HG03571 (cell line): ENCODE data around the gene RUBCN.
"Not testable (repeated sequence)": the region's sequence is repeated elsewhere in the genome, so short reads cannot be mapped to it uniquely, and the experiment has no call there.

Experiments
- ATAC-seq: cut with Tn5 transposase; IDR thresholded peaks from one replicate; pipeline ENCODE4 v1.9.1; 2021; ENCODE audit not compliant: unreplicated experiment

Gene RUBCN

GRCh38 chr3:197736010-197736490, 654 bp downstream of the RUBCN start:
- no peak for ATAC-seq

DNA sequence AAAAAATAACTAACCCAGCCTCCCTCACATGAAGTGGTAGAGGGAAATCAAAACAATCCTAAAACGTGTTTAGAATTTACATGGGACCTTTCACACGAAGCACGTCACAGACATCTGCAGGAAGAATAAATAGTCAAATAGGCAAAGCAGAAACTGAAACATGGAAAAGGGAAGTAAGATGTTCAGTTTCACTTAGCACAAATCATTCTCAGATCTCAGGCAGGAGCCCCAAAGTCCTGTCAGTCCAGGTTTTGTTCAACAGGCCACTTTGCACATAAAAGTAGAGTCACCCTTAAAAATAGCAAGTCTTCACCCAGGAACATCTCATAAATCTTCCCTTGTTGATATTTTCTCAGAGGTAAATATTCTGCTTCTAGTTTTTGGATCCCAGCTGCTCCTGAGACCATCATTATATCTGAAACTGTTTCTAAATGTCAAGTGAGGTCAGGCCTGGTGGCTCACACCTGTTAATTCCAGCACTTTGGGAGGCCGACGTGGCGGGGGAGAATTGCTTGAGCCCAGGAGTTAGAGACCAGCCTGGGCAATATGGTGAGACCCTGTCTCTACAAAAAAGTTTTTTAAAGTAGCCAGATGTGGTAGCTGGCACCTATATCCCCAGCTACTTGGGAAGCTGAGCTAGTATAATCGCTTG, 1.9 kb downstream of the RUBCN start:
- ATAC-seq, result peak; percentile 39

DNA sequence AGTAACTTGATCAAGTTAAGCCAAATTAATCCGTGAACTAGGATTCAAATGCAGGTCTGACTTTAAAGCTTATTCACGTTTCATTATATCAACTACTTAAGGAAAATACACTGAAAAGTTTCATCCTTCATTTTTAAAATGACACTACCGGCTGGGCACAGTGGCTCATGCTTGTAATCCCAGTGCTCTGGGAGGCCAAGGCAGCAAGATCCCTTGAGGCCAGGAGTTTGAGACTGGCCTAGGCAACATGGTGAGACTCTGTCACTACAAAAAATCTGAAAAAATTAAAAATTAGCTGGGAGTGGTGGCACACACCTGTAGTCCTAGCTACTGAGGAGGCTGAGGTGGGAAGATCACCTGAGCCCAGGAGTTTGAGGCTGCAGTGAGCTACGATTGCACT, 3.7 kb downstream of the RUBCN start:
- no peak for ATAC-seq

DNA sequence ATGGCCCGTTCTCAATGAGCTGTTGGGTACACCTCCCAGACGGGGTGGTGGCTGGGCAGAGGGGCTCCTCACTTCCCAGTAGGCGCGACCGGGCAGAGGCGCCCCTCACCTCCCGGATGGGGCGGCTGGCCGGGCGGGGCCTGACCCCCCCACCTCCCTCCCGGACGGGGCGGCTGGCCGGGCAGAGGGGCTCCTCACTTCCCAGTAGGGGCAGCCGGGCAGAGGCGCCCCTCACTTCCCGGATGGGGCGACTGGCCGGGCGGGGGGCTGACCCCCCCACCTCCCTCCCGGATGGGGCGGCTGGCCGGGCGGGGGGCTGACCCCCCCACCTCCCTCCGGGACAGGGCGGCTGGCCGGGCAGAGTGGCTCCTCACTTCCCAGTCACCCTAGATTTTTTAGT, 5.2 kb downstream of the RUBCN start:
- not testable (repeated sequence) for ATAC-seq

GRCh38 chr3:197730770-197731169, 5.9 kb downstream of the RUBCN start:
- ATAC-seq, result not testable (repeated sequence)

- no peak for ATAC-seq
These were observed 6.5 kb downstream of the RUBCN start for GRCh38 chr3:197730200-197730599.

DNA sequence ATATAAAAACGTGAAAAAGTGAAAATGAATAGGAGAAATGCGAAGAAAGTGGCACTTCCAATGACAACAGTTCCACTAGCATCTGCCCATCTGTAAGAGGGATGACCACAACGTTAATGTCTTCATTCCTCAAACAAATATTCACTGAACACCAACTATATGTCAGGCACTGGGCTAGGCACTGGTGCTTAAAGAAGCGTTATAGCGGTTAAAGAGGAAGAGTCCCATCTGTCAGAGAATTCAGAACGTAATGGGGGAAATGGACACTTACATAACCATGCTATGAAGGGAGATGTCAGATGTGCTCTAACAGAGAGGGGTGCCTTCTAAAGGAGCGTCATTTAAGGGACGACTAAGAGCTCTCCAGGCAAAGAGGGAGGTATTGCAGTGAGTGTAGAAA, 8.2 kb downstream of the RUBCN start:
- no peak for ATAC-seq

- not testable (repeated sequence) for ATAC-seq
These were observed 8.8 kb downstream of the RUBCN start for GRCh38 chr3:197727878-197728277.

DNA sequence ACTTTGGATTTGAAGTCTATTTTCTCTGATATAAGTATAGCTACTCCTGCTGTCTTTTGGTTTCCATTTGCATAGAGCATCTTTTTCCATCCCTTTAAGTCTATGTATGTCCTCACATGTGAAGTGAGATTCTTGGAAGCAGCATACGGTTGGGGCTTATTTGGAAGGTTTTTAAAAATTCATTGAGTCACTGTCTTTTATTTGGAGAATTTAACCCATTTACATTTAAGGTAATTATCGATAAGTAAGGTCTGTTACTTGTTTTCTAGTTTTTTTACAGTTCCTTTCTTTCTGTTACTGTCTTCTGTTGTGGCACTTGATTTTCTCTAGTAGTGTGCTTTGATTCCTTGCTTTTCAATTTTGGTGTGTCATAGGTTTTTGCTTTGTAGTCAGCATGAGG, 14.0 kb downstream of the RUBCN start:
- ATAC-seq, result no peak

GRCh38 chr3:197720694-197721093, 16.0 kb downstream of the RUBCN start:
- ATAC-seq, result no peak

DNA sequence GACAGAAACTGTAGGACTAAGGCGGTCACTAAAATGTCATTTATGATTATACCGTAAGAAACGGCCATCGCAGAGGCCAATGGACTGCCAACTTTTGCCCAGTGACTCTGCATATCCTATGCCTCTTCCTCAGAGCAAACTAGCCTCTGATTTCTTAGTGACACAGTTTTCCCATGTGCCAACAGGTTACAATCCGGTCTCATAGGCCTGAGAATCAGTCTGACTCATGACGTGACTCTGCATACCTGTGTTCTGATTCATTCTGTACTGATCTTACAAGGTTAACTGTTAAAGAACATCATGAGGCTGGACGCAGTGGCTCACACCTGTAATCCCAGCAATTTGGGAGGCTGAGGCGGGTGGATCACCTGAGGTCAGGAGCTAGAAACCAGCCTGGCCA, 17.8 kb downstream of the RUBCN start:
- ATAC-seq, result no peak

DNA sequence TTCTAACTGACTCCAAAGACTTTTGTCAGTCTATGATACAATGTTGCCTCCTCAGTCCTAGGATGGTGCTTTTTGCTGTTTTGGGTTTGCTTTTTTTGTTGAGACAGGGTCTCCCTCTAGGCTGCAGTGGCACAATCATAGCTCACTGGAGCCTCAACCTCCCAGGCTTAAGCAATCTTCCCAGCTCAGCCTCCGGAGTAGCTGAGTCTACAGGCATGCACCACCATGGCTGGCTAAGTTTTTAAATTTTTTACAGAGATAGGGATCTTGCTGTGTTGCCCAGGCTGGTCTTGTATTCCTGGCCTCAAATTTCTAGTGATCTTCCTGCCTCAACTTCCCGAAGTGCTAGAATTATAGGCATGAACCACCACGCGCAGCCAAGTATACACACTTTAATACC, 22.5 kb downstream of the RUBCN start:
- no peak for ATAC-seq

DNA sequence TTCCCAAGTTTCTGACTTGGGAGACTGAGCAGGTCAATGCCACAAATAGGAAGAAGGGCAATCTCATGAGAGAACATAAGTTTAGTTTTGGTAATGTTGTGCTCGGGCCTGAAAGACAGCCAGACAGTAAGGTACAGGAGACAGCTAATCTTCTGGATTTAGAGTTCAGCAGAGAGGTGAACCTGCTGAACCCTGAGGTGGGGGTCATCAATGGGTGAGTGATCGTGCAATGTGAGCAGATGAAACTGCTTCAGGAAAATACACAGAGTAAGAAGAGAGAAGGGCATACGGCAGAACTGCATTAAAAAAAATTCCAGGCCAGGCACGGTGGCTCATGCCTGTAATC, 23.3 kb downstream of the RUBCN start:
- ATAC-seq, result no peak

DNA sequence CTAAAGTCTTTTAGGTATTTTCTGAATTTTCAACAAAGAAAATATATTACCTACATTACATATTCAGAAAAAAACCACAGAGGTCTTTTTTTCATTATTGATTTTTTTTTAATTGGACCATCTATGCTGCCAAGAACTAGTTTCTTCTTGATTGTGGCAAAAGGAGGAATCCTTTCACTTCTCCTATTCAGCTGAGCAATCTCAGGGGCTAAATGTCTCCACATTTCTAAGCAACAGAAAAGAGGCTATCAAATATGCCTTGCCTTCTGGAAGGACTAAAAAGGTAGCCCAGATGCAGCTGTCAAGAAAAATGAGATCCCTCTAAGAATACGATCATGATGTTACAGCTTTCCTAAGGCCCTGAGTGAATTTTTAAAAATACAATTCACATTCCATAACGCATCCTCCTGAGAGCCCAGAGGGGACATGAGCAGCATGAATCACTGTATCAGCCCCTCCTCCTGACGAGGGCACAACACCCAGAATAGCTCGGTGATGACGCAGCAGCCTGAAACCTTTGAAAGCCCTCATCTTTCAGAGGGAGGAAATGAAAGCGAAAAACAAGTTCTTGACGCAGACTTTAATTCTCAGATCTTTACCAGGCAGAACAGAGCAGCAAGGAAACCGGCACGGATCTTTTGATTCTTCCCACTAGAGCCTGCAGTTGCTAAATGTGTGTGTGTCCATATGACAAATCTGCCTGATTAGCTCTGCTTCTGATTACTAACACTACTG, 24.6 kb downstream of the RUBCN start:
- ATAC-seq, result peak; percentile 84

DNA sequence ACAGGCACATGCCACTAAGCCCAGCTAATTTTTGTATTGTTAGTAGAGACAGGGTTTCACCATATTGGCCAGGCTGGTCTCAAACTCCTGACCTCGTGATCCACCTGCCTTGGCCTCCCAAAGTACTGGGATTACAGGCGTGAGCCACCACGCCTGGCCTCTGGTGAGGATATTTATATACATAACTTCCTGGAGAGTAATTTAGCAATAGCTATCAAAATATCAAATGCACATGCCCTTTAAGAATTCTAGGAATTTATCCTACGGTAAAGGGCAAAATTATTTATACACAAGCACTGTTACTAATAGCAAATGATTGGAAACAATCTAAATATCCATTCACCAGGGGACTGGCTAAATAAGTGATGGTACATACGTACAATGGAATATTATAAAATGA, 25.7 kb downstream of the RUBCN start:
- not testable (repeated sequence) for ATAC-seq

DNA sequence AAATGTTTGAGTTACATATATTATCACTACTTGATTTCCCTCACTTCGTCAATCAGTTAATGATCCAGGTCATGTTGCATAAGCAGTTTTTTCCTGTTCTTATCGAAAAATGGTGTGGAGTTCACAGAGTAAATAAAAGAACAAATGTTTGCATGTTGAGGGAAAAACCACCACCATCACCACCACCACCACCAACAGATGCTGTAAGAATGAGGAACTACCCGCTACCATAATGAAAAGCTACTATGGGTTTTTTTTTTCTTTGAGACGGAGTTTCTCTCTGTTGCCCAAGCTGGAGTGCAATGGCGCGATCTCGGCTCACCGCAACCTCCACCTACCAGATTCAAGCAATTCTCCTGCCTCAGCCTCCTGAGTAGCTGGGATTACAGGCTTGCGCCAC, 27.6 kb downstream of the RUBCN start:
- ATAC-seq, result no peak

- no peak for ATAC-seq
These were observed 30.0 kb downstream of the RUBCN start for GRCh38 chr3:197706658-197707057.

- no peak for ATAC-seq
These were observed 34.9 kb downstream of the RUBCN start for GRCh38 chr3:197701841-197702240.

- no peak for ATAC-seq
These were observed 36.6 kb downstream of the RUBCN start for GRCh38 chr3:197700095-197700494.

GRCh38 chr3:197697355-197697754, 39.3 kb downstream of the RUBCN start:
- ATAC-seq, result no peak

DNA sequence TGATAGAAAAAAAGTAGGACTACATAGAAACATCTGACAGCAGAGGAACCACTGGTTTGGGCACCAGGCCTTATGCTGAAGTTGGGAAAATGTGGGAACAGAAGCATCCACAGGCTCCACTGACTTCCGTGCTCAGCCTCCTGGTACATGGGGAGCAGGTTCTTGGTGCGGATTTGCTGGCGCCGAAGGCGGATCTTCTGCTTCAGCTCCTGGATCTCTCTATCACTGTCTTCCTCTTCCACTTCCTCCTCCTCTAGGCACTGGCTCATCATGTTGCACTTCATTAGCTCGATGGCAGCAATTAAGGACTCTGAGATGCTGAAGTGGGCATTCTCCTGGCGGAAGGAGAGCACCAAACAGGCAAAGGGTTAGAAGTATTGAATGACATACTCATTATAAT, 42.5 kb downstream of the RUBCN start:
- no peak for ATAC-seq

DNA sequence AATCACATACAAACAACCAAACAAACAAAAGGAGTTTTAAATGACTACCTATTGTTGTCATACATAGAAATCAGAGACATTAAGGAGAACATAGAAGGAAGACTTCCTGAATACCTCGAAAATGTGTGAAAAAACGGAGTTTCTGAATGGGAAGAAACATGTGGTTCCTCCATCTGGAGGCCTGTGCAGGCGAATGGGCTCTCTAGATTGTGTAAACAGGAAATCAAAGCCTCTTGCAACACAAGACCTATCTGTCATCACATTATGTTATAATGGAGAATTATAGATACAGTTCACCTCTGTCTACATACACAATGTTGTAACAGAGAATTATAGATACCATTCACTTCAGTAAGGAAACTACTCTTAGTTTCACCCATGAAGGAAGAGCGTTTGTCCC, 44.1 kb downstream of the RUBCN start:
- ATAC-seq, result no peak

GRCh38 chr3:197690754-197691153, 46.0 kb downstream of the RUBCN start:
- no peak for ATAC-seq
